H1 (cell line): ENCODE measurements around the gene VIPR2. TPM values are rescaled to one million over a fixed set of nuclear protein-coding genes. Genes with fewer than 3 reads are reported as not detected.

Source experiments
- CTCF ChIA-PET: fragments of 300-600 bp; sonication (Branson Sonifier 250); formaldehyde crosslinking; loops from one replicate; lab custom pipeline; 2021; ENCODE audit not compliant: partially characterized antibody; lab: Charles Lee
- POLR2A ChIA-PET: fragments of 300-600 bp; sonication (Branson Sonifier 250); formaldehyde crosslinking; loops from one replicate; lab custom pipeline; 2021; ENCODE audit warnings: inconsistent platforms; ENCODE audit not compliant: partially characterized antibody; lab: Charles Lee
- DNase-seq, 2 experiments: peaks; one replicate each; pipeline versions ENCODE4 v3.0.0 to v3.0.0-alpha.2; 2010 to 2022; ENCODE audit warnings: low spot score in 2 of 2, low read depth in 1 of 2, mixed read lengths in 1 of 2
- FAIRE-seq: peaks from 2 replicates; lab custom pipeline; 2011; peaks lifted over from hg19 to GRCh38; lab: Jason Lieb, UNC
- H2AFZ ChIP-seq: 2 replicates; pipeline ENCODE4 v1.8.1; 2012; ENCODE audit warnings: low read length, inconsistent platforms
- H2AK5ac ChIP-seq: 2 replicates; pipeline ENCODE4 v1.6.1; 2013; ENCODE audit warnings: low read depth, low read length
- H2BK120ac ChIP-seq: replicated peaks from 2 replicates; pipeline ENCODE3; 2013; ENCODE audit warnings: low read depth, low read length, inconsistent platforms
- H2BK12ac ChIP-seq: 2 replicates; pipeline ENCODE4 v1.6.1; 2013; ENCODE audit warnings: low read depth, low read length
- H2BK15ac ChIP-seq: 2 replicates; pipeline ENCODE4 v1.6.1; 2013; ENCODE audit warnings: low read length
- H2BK20ac ChIP-seq: 2 replicates; pipeline ENCODE4 v1.6.1; 2013; ENCODE audit warnings: low read length
- H2BK5ac ChIP-seq: 2 replicates; pipeline ENCODE4 v1.6.1; 2013; ENCODE audit warnings: low read depth, low read length
- H3K14ac ChIP-seq: 2 replicates; pipeline ENCODE4 v1.6.1; 2013; ENCODE audit warnings: inconsistent platforms; ENCODE audit not compliant: insufficient read length
- H3K18ac ChIP-seq: 2 replicates; pipeline ENCODE4 v1.6.1; 2013; ENCODE audit warnings: low read length; ENCODE audit errors: extremely low read depth
- H3K23ac ChIP-seq: 2 replicates; pipeline ENCODE4 v1.6.1; 2013; ENCODE audit warnings: inconsistent platforms; ENCODE audit not compliant: insufficient read length
- H3K23me2 ChIP-seq: 2 replicates; pipeline ENCODE4 v1.6.1; 2013; ENCODE audit warnings: low read depth, low read length
- H3K27ac ChIP-seq: 2 replicates; pipeline ENCODE4 v1.6.1; 2011; ENCODE audit warnings: low read depth, low read length, inconsistent platforms
- H3K27me3 ChIP-seq, 4 experiments: replicated peaks in 1 of 4; 1 replicate in 1 of 4; 2 replicates in 3 of 4; pipeline versions ENCODE4 v1.6.1 to v1.8.1; 2011 to 2013; ENCODE audit warnings: low read length in 3 of 4, mild to moderate bottlenecking in 3 of 4, inconsistent platforms in 2 of 4, mixed read lengths in 2 of 4, moderate library complexity in 1 of 4; ENCODE audit not compliant: control insufficient read depth in 3 of 4, insufficient read depth in 3 of 4; ENCODE audit errors: extremely low read depth in 1 of 4
- H3K36me3 ChIP-seq, 4 experiments: 2 replicates each; pipeline versions ENCODE4 v1.6.1 to v1.8.1; 2011 to 2013; ENCODE audit warnings: mild to moderate bottlenecking in 4 of 4, low read length in 3 of 4, moderate library complexity in 2 of 4, control low read depth in 1 of 4, inconsistent platforms in 1 of 4; ENCODE audit not compliant: insufficient read depth in 4 of 4, control insufficient read depth in 2 of 4
- H3K4ac ChIP-seq: replicated peaks from 2 replicates; pipeline ENCODE3; 2013; ENCODE audit warnings: low read length, low read depth, mixed read lengths, inconsistent platforms; ENCODE audit not compliant: insufficient read length
- H3K4me1 ChIP-seq, 4 experiments: replicated peaks in 1 of 4; 1 replicate in 1 of 4; 2 replicates in 3 of 4; pipeline versions ENCODE4 v1.6.1 to v1.8.1; 2011 to 2013; ENCODE audit warnings: low read length in 3 of 4, inconsistent platforms in 2 of 4, mixed read lengths in 1 of 4; ENCODE audit not compliant: insufficient read depth in 4 of 4, control insufficient read depth in 3 of 4
- H3K4me2 ChIP-seq, 2 experiments: 2 replicates each; pipeline versions ENCODE4 v1.6.1 to v1.8.1; 2011 to 2013; ENCODE audit warnings: low read depth in 2 of 2, low read length in 2 of 2, control low read depth in 1 of 2, inconsistent platforms in 1 of 2, mild to moderate bottlenecking in 1 of 2; ENCODE audit not compliant: insufficient read depth in 1 of 2
- H3K4me3 ChIP-seq, 4 experiments: fragments of 200-600, 300-600 bp in 1 of 4; sonication (generic), shearing (Covaris generic), sonication (Bioruptor Twin) in 1 of 4; 2 replicates each; pipeline versions ENCODE4 v1.5.1 to v1.8.1; 2011 to 2016; ENCODE audit warnings: low read length in 4 of 4, low read depth in 3 of 4, control low read depth in 2 of 4, inconsistent platforms in 2 of 4, mild to moderate bottlenecking in 2 of 4, mixed read lengths in 1 of 4, moderate library complexity in 1 of 4; ENCODE audit not compliant: insufficient read depth in 2 of 4; ENCODE audit errors: extremely low read depth in 1 of 4
- H3K56ac ChIP-seq: replicated peaks from 2 replicates; pipeline ENCODE3; 2013; ENCODE audit warnings: low read depth, mild to moderate bottlenecking, mixed read lengths, low read length, inconsistent platforms; ENCODE audit not compliant: insufficient read length
- H3K79me1 ChIP-seq: 2 replicates; pipeline ENCODE4 v1.6.1; 2013; ENCODE audit warnings: low read depth, low read length, control low read depth
- H3K79me2 ChIP-seq, 2 experiments: 2 replicates each; pipeline versions ENCODE4 v1.6.1 to v1.8.1; 2012 to 2013; ENCODE audit warnings: low read length in 2 of 2, mild to moderate bottlenecking in 2 of 2, inconsistent platforms in 1 of 2; ENCODE audit not compliant: insufficient read depth in 2 of 2, control insufficient read depth in 1 of 2
- H3K9ac ChIP-seq, 4 experiments: replicated peaks in 1 of 4; 1 replicate in 1 of 4; 2 replicates in 3 of 4; pipeline versions ENCODE4 v1.6.1 to v1.8.1; 2011 to 2013; ENCODE audit warnings: low read depth in 3 of 4, low read length in 3 of 4, control low read depth in 2 of 4, mild to moderate bottlenecking in 2 of 4, moderate library complexity in 2 of 4, inconsistent platforms in 1 of 4; ENCODE audit errors: extremely low read depth in 1 of 4
- H3K9me3 ChIP-seq, 2 experiments: 2 replicates each; pipeline versions ENCODE4 v1.6.1 to v1.8.1; 2012 to 2013; ENCODE audit warnings: mild to moderate bottlenecking in 2 of 2, moderate library complexity in 2 of 2, control low read depth in 1 of 2, inconsistent platforms in 1 of 2, low read depth in 1 of 2, low read length in 1 of 2, mixed read lengths in 1 of 2; ENCODE audit not compliant: insufficient read depth in 2 of 2
- H4K20me1 ChIP-seq, 2 experiments: replicated peaks in 1 of 2; 2 replicates each; pipeline versions ENCODE3 to v1.8.1; 2011 to 2013; ENCODE audit warnings: inconsistent platforms in 2 of 2, low read length in 2 of 2, mild to moderate bottlenecking in 1 of 2; ENCODE audit not compliant: insufficient read depth in 2 of 2, control insufficient read depth in 1 of 2
- H4K5ac ChIP-seq: 2 replicates; pipeline ENCODE4 v1.6.1; 2013; ENCODE audit warnings: low read length, low read depth, mixed read lengths, inconsistent platforms; ENCODE audit not compliant: insufficient read length
- H4K8ac ChIP-seq: 2 replicates; pipeline ENCODE4 v1.8.0; 2013; ENCODE audit warnings: mild to moderate bottlenecking, moderate library complexity, low read length, inconsistent platforms; ENCODE audit not compliant: insufficient read depth; ENCODE audit errors: extremely low read depth
- H4K91ac ChIP-seq: replicated peaks from 2 replicates; pipeline ENCODE3; 2013; ENCODE audit warnings: low read length, mixed read lengths, inconsistent platforms; ENCODE audit not compliant: insufficient read length
- ATF2 ChIP-seq: IDR thresholded peaks from 2 replicates; pipeline ENCODE4 v1.6.1; 2012; ENCODE audit warnings: low read length, inconsistent platforms
- CEBPB ChIP-seq: IDR thresholded peaks from 2 replicates; pipeline ENCODE4 v1.6.1; 2012; ENCODE audit warnings: low read depth, low read length
- E2F6 ChIP-seq: IDR thresholded peaks from 2 replicates; pipeline ENCODE4 v1.6.1; 2012; ENCODE audit warnings: inconsistent platforms
- MAX ChIP-seq: IDR thresholded peaks from 2 replicates; pipeline ENCODE4 v1.6.1; 2012; ENCODE audit warnings: inconsistent platforms
- SIX5 ChIP-seq: IDR thresholded peaks from 2 replicates; pipeline ENCODE4 v1.6.1; 2011; ENCODE audit warnings: mild to moderate bottlenecking, low read depth, low read length
- TBP ChIP-seq: IDR thresholded peaks from 2 replicates; pipeline ENCODE4 v1.6.1; 2011; ENCODE audit warnings: low read depth, low read length, improper control_type of control experiment
- TEAD4 ChIP-seq: IDR thresholded peaks from 2 replicates; pipeline ENCODE4 v1.6.1; 2012; ENCODE audit warnings: low read depth, low read length, inconsistent platforms, mixed read lengths
- WGBS, 2 experiments: shearing (Covaris generic) in 1 of 2; methylation state at CpG; one replicate each; pipeline versions ENCODE4 v1.1.6 to v1.1.7; 2013 to 2015; ENCODE audit warnings: low lambda C conversion rate in 2 of 2, mixed read lengths in 2 of 2, inconsistent platforms in 1 of 2, low coverage in 1 of 2, missing lambda C conversion rate in 1 of 2; ENCODE audit not compliant: insufficient replicate concordance in 2 of 2, insufficient coverage in 1 of 2, insufficient read length in 1 of 2; ENCODE audit errors: extremely low coverage in 1 of 2, missing lambda C conversion rate in 1 of 2; 5-methylcytosine and 5-hydroxymethylcytosine counted together
- polyA plus RNA-seq, 7 experiments: library from polyadenylated mRNA; depleted of rRNA in 3 of 7; stranded (reverse) in 5 of 7; unstranded in 2 of 7; fragments of >200 nt in 5 of 7; fragments of 200-250 nt in 2 of 7; gene quantifications; 1 replicate in 5 of 7; 2 replicates in 1 of 7; 4 replicates in 1 of 7; pipeline versions ENCODE4 v1.2.1 to v1.2.3, GENCODE V29; 2011 to 2013; ENCODE audit warnings: missing spikeins in 2 of 7, mixed read lengths in 2 of 7
- total RNA-seq: library from RNA; stranded (reverse); fragmentation: NEBNext Ultra II Directional; extraction: Animal tissue kit (Norgen Biotek cat#: 25700); gene quantifications from 2 replicates; pipeline ENCODE4 v1.2.1, GENCODE V29; 2021

VIPR2 gene
- total and polyA plus RNA-seq, 2 of the 8 experiments (the other 6 are each of a cell fraction or from before 2014, with no cell fraction given): 2.4 to 6.3 TPM

DNA sequence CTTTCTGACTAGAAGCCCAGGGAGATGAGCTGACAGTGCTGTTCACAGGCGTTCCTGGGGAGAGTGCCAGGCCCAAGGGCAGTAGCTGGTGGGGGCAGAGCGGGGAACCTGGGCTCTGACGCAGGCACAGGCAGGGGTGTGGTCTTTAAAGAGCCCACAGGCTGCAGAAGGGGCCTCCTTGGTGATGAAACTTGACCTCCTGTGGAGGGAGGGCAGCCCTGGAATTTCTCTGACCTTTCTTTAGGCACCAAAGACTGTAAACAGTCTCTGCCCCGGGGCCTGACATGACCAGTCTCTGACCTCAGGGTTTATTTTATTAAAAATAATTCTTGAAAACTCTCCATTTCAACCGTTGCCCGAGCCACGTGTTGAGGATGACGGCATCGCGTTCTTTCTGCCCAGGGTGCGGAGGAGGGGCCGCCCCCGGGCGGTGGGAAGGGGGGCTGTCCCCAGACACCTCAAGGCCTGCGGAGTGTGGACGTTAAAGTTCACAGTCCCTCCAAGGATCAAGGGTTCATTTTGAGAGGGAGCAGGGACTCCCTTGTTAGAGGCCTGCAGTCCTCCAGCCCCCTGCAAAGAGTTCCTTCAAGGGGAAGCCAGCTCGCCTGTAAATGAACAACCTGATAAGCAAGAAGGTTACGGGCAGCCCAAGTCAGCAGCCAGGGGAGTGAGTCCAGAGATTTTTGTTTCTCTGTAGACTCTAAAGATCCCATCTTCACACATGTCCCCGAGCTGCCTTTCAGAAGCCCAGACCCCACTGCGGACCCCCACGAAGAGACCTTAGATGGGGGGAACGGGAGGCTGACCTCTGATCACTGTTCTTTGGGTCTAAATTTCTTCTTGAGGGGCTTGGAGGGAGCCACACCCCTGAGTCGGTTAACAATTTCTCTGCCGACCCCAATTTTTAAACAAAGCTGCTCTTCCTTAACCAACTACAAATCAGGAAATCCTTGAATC, 128.9 kb downstream of the VIPR2 start:
- H2AFZ ChIP-seq: no peak overlapping the region

More for the DNA sequence above, 128.9 kb downstream of the VIPR2 start:
- Histone ChIP-seq H4K8ac (no peak overlapping the region), H3K27me3 (no peaks in the 10 kb centered on the region), H3K4ac (no peak overlapping the region), H3K4me1 (peaks cover 1 to 5% (median 3%) of the 10 kb centered on the region in 4 experiments; a peak in 3 of 7 replicates), H2BK20ac (peak overlapping the region; percentile 55; the same call in 1 of the 2 replicates), H3K9me3 (no peaks in the 10 kb centered on the region; a peak in 1 of 4 replicates), H4K20me1 (no peaks in the 10 kb centered on the region), H3K4me3 (no peak overlapping the region), H4K91ac (no peak overlapping the region), H3K79me2 (no peaks in the 10 kb centered on the region), H2BK15ac (no peak overlapping the region), H3K23ac (no peak overlapping the region), H4K5ac (no peak overlapping the region), H3K79me1 (no peaks in the 10 kb centered on the region), H2AK5ac (no peak overlapping the region), H3K36me3 (no peaks in the 10 kb centered on the region), H2BK120ac (no peak overlapping the region), H3K27ac (no peak overlapping the region), H3K18ac (no peak overlapping the region), H3K9ac (no peak overlapping the region), H3K4me2 (no peak overlapping the region), H2BK12ac (0 out of 2 replicates have a peak overlapping the region, but pooled peaks have one; percentile 87), H3K14ac (no peak overlapping the region), H3K56ac (no peak overlapping the region), H2BK5ac (no peak overlapping the region), H3K23me2 (peaks cover 5% of the 10 kb centered on the region; the same call in 1 of the 2 replicates)
- WGBS, 2 experiments: 58% methylated on average over 24 of the region's 24 CpGs; no CpG with 5 or more reads in 1 of the 2 experiments
- ChIA-PET CTCF (interaction anchor here (0.6 to 2.0 kb wide), 4 partner anchors 14 to 73 kb away, joined by 3 to 10 read pairs (median 5); no protein-coding TSS in a partner anchor), POLR2A (no interaction called here)
- FAIRE-seq (no peak), DNase-seq (no peak)
- no peak for TF ChIP-seq TBP
- TF ChIP-seq MAX: peak; percentile 74; the same call in 1 of the 2 replicates
- no peak for TF ChIP-seq SIX5
- peak; percentile 69 for TF ChIP-seq E2F6
- TF ChIP-seq TEAD4: peak; percentile 31; the same call in 1 of the 2 replicates
- TF ChIP-seq CEBPB: peak; percentile 35; the same call in 1 of the 2 replicates
- peak; percentile 53; the same call in 1 of the 2 replicates for TF ChIP-seq ATF2
